Lower leg skin (tissue), 4 donors: ENCODE data around the gene KCNJ11. TPM values are rescaled to one million over a fixed set of nuclear protein-coding genes. Genes with fewer than 3 reads are reported as not detected.
"Not testable (repeated sequence)": the region's sequence is repeated elsewhere in the genome, so short reads cannot be mapped to it uniquely, and the experiment has no call there.

ENCODE experiments used
- DNase-seq, 2 donors: peaks; one replicate each; pipeline ENCODE4 v3.0.0-alpha.2; 2019; ENCODE audit warnings: low spot score in 2 of 2
- H3K4me3 ChIP-seq: fragments of 200-600 bp; sonication (generic); 2 replicates; pipeline ENCODE4 v1.5.1; 2017; ENCODE audit warnings: mild to moderate bottlenecking, low read depth; ENCODE audit not compliant: poor library complexity, severe bottlenecking
- POLR2A ChIP-seq, 2 donors: fragments of 450-650 bp; IDR thresholded peaks; one replicate each; pipeline ENCODE4 v1.6.1; 2016 to 2017; ENCODE audit warnings: antibody characterized with exemption in 2 of 2, mild to moderate bottlenecking in 1 of 2, moderate library complexity in 1 of 2
- whole genome bisulfite sequencing, 2 donors: methylation state at CpG; one replicate each; pipeline ENCODE4 v1.1.5; 2018; 5-methylcytosine and 5-hydroxymethylcytosine counted together
- intact Hi-C: fragments of 100-400 bp; cut with DNase I; formaldehyde crosslinking; loops from one replicate; pipeline ENCODE4 v1.15.0; 2023; ENCODE audit warnings: low total_unique reads
- total RNA-seq, 4 donors: library from RNA; depleted of rRNA; stranded (reverse); fragments of >200 nt; gene quantifications; one replicate each; pipeline ENCODE4 v1.1.0, GENCODE V29; 2016
- TF ChIP-seq, protein P1 (sequence below), 3 donors: fragments of 450-650 bp; IDR thresholded peaks; one replicate each; pipeline ENCODE4 v1.5.1; 2016; ENCODE audit warnings: antibody characterized with exemption in 3 of 3, mild to moderate bottlenecking in 3 of 3, moderate library complexity in 2 of 3

Gene KCNJ11
- total RNA-seq, 4 donors from 2014 or later = 2.0 to 20.5 (median 4.7) TPM

DNA sequence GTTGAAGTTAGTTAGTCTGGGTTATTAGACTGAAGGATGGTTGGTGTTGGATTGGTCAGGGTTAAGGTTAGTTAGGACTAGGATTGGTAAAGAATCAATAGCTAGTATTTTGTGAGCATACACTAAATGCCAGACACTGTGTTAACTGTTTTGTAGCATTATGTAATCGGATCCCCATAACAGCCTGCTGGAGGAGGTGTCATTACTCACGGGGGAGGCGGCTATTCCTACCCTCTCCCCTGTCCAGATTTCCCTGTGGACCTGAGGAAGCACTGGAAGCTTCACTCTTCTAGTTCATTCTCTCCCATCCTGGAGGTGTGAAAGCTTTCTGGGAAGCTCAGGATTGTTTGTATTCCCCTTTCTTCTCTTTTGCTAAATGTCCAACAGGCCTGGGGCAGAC, 40.5 kb upstream of the KCNJ11 start:
- no peak for TF ChIP-seq POLR2A (IDR thresholded peaks at IDR 0.05)
- TF ChIP-seq, protein P1, sequence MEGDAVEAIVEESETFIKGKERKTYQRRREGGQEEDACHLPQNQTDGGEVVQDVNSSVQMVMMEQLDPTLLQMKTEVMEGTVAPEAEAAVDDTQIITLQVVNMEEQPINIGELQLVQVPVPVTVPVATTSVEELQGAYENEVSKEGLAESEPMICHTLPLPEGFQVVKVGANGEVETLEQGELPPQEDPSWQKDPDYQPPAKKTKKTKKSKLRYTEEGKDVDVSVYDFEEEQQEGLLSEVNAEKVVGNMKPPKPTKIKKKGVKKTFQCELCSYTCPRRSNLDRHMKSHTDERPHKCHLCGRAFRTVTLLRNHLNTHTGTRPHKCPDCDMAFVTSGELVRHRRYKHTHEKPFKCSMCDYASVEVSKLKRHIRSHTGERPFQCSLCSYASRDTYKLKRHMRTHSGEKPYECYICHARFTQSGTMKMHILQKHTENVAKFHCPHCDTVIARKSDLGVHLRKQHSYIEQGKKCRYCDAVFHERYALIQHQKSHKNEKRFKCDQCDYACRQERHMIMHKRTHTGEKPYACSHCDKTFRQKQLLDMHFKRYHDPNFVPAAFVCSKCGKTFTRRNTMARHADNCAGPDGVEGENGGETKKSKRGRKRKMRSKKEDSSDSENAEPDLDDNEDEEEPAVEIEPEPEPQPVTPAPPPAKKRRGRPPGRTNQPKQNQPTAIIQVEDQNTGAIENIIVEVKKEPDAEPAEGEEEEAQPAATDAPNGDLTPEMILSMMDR (IDR thresholded peaks at IDR 0.05) = no peak
- WGBS, 2 donors = 83 to 84% methylated on average over 3 of the region's 3 CpGs
- H3K4me3 ChIP-seq = no peak overlapping the region
- intact Hi-C loops = no loop called here
- no peak for DNase-seq

DNA sequence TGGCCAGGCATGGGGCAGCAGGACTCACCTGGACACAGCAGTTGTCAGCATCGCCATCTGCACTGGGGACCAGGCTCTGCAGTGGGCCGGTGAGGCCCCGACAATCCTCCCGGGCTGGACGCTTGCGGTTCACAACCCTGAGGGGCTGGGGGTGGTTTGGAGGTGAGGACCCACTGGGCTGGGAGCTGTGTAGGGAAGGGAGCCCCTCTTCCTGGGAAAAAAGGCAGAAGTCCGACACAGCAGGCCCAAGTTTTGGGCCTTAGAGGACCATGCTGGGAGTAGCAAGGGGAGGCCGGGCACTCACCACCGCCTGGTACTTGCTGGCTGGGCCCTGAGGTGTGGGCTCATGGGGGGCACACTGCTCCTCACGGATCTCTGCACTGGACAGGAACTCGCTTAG, 39.8 kb upstream of the KCNJ11 start:
- intact Hi-C loops = no loop called here
- H3K4me3 ChIP-seq = no peak overlapping the region
- no peak for DNase-seq
- 94 to 98% methylated on average over 10 to 11 of the region's 11 CpGs for WGBS, 2 donors
- TF ChIP-seq POLR2A (IDR thresholded peaks at IDR 0.05) = no peak
- TF ChIP-seq, protein P1 (IDR thresholded peaks at IDR 0.05) = no peak

DNA sequence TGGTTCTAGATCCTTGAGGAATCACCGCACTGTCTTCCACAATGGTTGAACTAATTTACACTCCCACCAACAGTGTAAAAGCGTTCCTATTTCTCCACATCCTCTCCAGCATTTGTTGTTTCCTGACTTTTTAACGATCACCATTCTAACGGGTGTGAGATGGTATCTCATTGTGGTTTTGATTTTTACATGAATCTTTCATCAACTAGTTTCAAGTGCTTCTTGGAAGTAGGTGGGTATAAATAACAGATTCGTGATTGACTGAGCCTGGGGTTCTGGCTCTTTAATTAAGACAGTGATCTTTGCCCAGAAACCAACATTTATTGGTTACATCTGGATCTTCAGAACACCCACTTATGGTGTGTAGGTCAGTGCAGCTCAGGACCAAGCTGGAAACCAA, 37.8 kb upstream of the KCNJ11 start:
- WGBS, 2 donors = 55 to 58% methylated on average over 5 of the region's 5 CpGs
- intact Hi-C loops = not testable (repeated sequence)

DNA sequence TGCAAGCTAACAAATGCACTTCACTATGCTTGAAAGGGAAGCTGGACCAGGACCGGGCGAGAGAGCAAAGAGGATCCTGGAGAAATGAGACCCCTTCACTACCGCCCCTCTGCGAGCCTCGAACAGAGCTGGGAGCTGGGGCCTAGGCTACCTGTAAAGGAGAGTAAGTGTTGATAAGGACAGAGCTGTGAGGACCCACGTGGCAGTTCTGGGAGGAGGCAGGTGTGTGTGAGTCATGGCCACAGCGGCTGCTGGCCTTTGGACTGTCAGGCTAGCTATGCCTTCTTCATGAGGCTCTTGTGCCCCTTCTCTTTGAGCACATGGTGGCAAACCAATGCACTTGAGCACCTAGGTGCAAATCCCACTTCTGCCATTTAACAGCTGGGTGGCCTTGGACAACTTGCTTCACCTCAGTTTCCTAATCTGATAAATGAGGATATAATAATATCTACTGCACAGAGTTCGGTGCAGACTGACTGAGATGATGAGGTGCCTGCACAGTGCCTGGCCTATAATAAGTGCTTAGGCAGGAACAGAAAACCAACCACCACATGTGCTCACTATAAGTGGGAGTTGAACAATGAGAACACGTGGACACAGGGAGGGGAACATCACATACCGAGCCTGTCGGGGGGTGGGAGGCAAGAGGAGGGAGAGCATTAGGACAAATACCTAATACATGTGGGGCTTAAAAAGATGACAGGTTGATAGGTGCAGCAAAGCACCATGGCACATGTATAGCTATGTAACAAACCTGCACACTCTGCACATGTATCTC, 35.3 kb upstream of the KCNJ11 start:
- TF ChIP-seq, protein P1 (IDR thresholded peaks at IDR 0.05) = no peak
- no peak for TF ChIP-seq POLR2A (IDR thresholded peaks at IDR 0.05)
- H3K4me3 ChIP-seq = no peak overlapping the region
- WGBS, 2 donors = 77 to 81% methylated on average over 11 of the region's 11 CpGs
- intact Hi-C loops = no loop called here
- DNase-seq = no peak

More for the DNA sequence above, 37.8 kb upstream of the KCNJ11 start:
- H3K4me3 ChIP-seq, DNase-seq: not testable (repeated sequence)

DNA sequence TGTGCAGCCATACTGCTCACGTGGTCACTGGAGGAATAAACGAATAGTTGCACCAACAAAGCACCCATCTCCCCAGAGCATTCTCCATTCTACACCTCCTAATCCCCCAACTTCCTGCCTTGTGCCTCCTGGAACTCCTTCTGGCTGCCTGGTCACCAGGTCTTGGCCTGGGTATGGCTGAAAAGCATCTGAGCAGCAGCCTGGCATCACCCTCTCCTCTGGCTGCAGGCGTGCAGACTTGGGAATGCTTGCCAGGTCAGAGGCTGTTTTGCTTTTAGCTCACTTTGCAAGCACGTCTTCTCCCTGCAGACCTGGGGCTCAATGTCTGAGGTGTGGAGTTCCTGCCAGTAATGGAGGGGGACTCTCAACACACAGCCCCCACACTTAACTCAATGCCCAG, 33.3 kb upstream of the KCNJ11 start:
- WGBS, 2 donors = 51 to 52% methylated on average over 4 of the region's 4 CpGs
- no peak overlapping the region for H3K4me3 ChIP-seq
- intact Hi-C loops = no loop called here
- TF ChIP-seq POLR2A (IDR thresholded peaks at IDR 0.05) = no peak
- TF ChIP-seq, protein P1 (IDR thresholded peaks at IDR 0.05) = no peak
- no peak for DNase-seq

DNA sequence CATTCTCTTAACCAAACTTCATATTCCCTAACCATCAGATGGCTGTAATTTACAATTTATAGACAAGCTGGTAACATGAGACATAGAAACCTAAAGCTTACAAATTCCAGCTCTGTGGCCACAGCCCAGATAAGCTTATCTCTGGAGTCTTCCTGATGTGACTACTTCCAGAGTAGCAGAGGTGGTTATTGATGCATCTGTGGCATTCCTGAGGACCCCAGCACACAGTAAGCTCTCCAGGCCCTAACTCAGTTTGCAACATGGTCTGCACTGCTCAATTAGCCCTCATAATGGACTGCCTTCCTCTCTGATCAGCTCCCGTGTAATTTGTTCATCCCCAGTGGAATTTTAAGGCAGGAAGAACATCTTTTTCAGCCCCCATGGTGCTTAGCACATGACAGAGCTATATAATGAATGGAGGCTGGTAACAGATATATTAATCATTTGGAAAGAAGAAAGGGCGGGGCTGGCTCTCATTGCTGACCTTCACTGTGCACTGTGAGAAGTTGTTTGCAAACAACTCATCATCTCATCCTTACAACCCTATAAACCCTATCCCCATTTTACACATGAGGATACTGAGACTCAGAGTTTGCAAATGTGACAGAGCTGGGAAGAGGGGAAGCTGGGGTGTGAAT, 30.1 kb upstream of the KCNJ11 start:
- H3K4me3 ChIP-seq = no peak overlapping the region
- intact Hi-C loops = no loop called here
- DNase-seq = no peak
- 48 to 60% methylated on average over 2 of the region's 2 CpGs for WGBS, 2 donors
- no peak for TF ChIP-seq POLR2A (IDR thresholded peaks at IDR 0.05)
- TF ChIP-seq, protein P1 (IDR thresholded peaks at IDR 0.05) = no peak
